PFSK-1 (cell line): ENCODE data around the gene TAF3.

ENCODE experiments used
- FOXP2 ChIP-seq: optimal IDR thresholded peaks from 2 replicates; pipeline ENCODE3; 2011; ENCODE audit warnings: borderline replicate concordance, control low read depth, inconsistent platforms; ENCODE audit not compliant: insufficient read depth; ENCODE audit errors: extremely low read length, extremely low read depth
- POLR2AphosphoS5 ChIP-seq: IDR thresholded peaks from 2 replicates; pipeline ENCODE4 v1.6.1; 2012; ENCODE audit warnings: low read depth, mild to moderate bottlenecking, control low read depth, low read length, moderate library complexity
- REST ChIP-seq, 2 experiments: IDR thresholded peaks; 2 replicates each; pipeline versions ENCODE4 v1.6.1 to v1.8.0; 2011 to 2012; ENCODE audit warnings: low read depth in 2 of 2, low read length in 2 of 2, control low read depth in 1 of 2, inconsistent platforms in 1 of 2, mild to moderate bottlenecking in 1 of 2, moderate library complexity in 1 of 2; ENCODE audit not compliant: insufficient read depth in 1 of 2
- SIN3A ChIP-seq: IDR thresholded peaks from 2 replicates; pipeline ENCODE4 v1.6.1; 2012; ENCODE audit warnings: mild to moderate bottlenecking, low read length, moderate library complexity, borderline replicate concordance; ENCODE audit not compliant: insufficient read depth
- TAF1 ChIP-seq: IDR thresholded peaks from 2 replicates; pipeline ENCODE4 v1.6.1; 2012; ENCODE audit warnings: low read length, control low read depth, borderline replicate concordance; ENCODE audit not compliant: insufficient read depth

The TAF3 gene

GRCh38 chr10:7895699-7896090, 77.4 kb downstream of the TAF3 start:
- TF ChIP-seq REST (IDR thresholded peaks at IDR 0.05; ENCODE audit: insufficient read depth in 1 of 2, low read depth in 2 of 2, low read length in 2 of 2) (no peak), TAF1 (no peak), POLR2AphosphoS5 (no peak), SIN3A (no peak), FOXP2 (no peak)

- no peak for TF ChIP-seq SIN3A
- TF ChIP-seq POLR2AphosphoS5 = no peak
- TF ChIP-seq TAF1 = no peak
- no peak for TF ChIP-seq REST (IDR thresholded peaks at IDR 0.05; ENCODE audit: insufficient read depth in 1 of 2, low read depth in 2 of 2, low read length in 2 of 2)
- no peak for TF ChIP-seq FOXP2
Observed at GRCh38 chr10:7896297-7896696, 78.0 kb downstream of the TAF3 start.

GRCh38 chr10:7901256-7901655, 83.0 kb downstream of the TAF3 start:
- TF ChIP-seq REST (IDR thresholded peaks at IDR 0.05; ENCODE audit: insufficient read depth in 1 of 2, low read depth in 2 of 2, low read length in 2 of 2) (no peak), TAF1 (no peak), POLR2AphosphoS5 (no peak), SIN3A (no peak), FOXP2 (no peak)

GRCh38 chr10:7902413-7902812, 84.1 kb downstream of the TAF3 start:
- TF ChIP-seq POLR2AphosphoS5 (no peak), FOXP2 (no peak), REST (IDR thresholded peaks at IDR 0.05; ENCODE audit: insufficient read depth in 1 of 2, low read depth in 2 of 2, low read length in 2 of 2) (no peak), SIN3A (no peak), TAF1 (no peak)

- TF ChIP-seq SIN3A (no peak), POLR2AphosphoS5 (no peak), TAF1 (no peak), REST (IDR thresholded peaks at IDR 0.05; ENCODE audit: insufficient read depth in 1 of 2, low read depth in 2 of 2, low read length in 2 of 2) (no peak), FOXP2 (no peak)
Observed at GRCh38 chr10:7903851-7904250, 85.5 kb downstream of the TAF3 start.
